ENCODE data around the gene INSM1.

INSM1 gene

GRCh38 chr20:20358801-20359200, 9.1 kb upstream of the INSM1 start:
- in situ Hi-C loops (cut with HindIII; ENCODE audit: low sequenced_read_pairs), result no loop called here

DNA sequence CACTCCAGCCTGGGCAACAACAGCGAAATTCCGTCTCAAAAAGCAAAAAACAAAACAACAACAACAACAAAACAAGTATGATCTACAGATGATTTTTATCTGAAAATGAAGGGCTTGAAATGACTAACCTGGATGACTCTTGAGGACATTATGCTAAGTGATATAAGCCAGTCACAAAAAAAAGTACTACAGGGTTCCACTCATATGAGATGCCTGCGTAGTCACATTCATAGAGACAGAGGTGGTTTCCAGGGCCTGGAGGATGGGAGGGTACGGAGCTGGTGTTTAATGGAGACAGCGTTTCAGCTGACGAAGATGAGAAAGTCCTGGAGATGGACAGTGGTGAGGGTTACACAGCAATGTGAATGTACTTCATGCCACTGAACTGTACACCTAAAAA, 8.3 kb upstream of the INSM1 start:
- in situ Hi-C loops (cut with HindIII; ENCODE audit: low sequenced_read_pairs), result no loop called here
- DNase-seq (ENCODE audit: low read depth, low spot score), result no peak
- H3K4me3 ChIP-seq (ENCODE audit: low read depth, low read length), result no peak overlapping the region
- no peak for TF ChIP-seq CTCF (IDR thresholded peaks at IDR 0.05; ENCODE audit: low read depth, low read length)

More at GRCh38 chr20:20358801-20359200, 9.1 kb upstream of the INSM1 start:
- no peak for TF ChIP-seq CTCF (IDR thresholded peaks at IDR 0.05; ENCODE audit: low read depth, low read length)
- DNase-seq (ENCODE audit: low read depth, low spot score), result no peak
- H3K4me3 ChIP-seq (ENCODE audit: low read depth, low read length), result no peak overlapping the region

DNA sequence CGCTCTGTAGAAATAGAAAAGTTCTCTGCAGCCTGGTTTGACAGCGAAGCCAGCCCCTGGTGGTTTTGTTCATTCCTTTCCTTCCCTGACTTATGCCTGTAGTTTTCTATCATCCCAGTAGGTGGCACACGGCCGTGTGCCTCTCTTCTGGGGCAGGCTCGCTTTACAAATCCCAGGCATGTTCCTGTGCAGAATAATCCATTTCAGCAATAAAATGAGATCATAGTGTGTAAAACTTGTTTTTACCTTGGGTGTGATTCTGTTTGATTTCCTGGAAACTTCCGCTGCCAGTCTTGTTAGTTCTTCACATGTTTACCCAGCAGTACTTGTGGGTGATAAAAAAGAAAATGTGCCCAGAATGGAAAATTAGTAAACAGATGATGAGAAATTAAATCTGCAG, 7.4 kb upstream of the INSM1 start:
- in situ Hi-C loops (cut with HindIII; ENCODE audit: low sequenced_read_pairs), result no loop called here
- DNase-seq (ENCODE audit: low read depth, low spot score), result peak; percentile 71
- H3K4me3 ChIP-seq (ENCODE audit: low read depth, low read length), result no peak overlapping the region
- peak; percentile 85 for TF ChIP-seq CTCF (IDR thresholded peaks at IDR 0.05; ENCODE audit: low read depth, low read length)

- in situ Hi-C loops (cut with HindIII; ENCODE audit: low sequenced_read_pairs), result no loop called here
- no peak for TF ChIP-seq CTCF (IDR thresholded peaks at IDR 0.05; ENCODE audit: low read depth, low read length)
- DNase-seq (ENCODE audit: low read depth, low spot score), result no peak
- no peak overlapping the region for H3K4me3 ChIP-seq (ENCODE audit: low read depth, low read length)
Observed at GRCh38 chr20:20362774-20363433, 5.0 kb upstream of the INSM1 start.

GRCh38 chr20:20363434-20363798, 4.5 kb upstream of the INSM1 start:
- in situ Hi-C loops (cut with HindIII; ENCODE audit: low sequenced_read_pairs), result no loop called here
- DNase-seq (ENCODE audit: low read depth, low spot score), result no peak
- TF ChIP-seq CTCF (IDR thresholded peaks at IDR 0.05; ENCODE audit: low read depth, low read length), result no peak
- no peak overlapping the region for H3K4me3 ChIP-seq (ENCODE audit: low read depth, low read length)

DNA sequence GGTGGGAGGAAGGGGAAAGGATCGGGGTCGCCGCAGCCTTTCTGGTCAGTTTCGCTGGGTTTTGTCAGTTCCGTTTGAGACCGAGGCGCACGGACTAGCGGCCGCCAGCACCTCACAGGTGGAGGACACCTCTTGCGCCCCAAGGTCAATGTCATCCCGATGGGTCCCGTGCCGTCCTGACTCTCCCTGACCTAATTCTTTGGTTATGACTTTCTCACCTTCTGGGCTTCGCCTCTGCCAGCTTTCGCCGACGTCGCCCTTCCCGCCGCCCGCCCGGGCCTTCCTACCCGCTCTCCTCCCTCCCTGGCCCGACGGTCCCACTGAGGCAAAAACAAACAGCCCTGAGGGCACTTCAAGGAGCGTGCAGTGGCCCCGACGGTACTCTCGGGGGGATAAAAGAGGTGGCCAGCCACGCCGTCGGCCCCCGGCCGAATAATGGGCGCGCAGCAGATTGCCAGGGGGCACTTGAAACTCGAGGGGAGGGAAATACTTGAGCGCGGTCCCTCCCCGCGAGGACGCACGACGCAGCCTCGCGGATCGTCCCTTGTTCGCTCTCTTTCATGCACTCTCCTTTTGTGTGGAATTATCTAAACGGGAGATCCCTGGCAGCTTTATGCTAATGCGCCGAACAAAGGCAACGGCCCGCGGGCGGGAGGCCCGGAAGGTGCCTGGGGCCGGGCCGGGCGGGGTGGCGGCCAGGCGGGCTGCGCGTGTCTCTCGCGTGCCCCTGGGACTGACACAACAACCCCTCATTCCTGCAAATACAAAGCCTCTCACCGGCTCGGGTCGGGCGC, 3.9 kb upstream of the INSM1 start:
- DNase-seq (ENCODE audit: low read depth, low spot score), result no peak
- TF ChIP-seq CTCF (IDR thresholded peaks at IDR 0.05; ENCODE audit: low read depth, low read length), result no peak
- no peak overlapping the region for H3K4me3 ChIP-seq (ENCODE audit: low read depth, low read length)
- in situ Hi-C loops (cut with HindIII; ENCODE audit: low sequenced_read_pairs), result no loop called here

All from astrocyte of the spinal cord (primary cell).